Thyroid gland (tissue), 4 donors: ENCODE measurements around the gene LAMA2. TPM values are rescaled to one million over a fixed set of nuclear protein-coding genes. Genes with fewer than 3 reads are reported as not detected.

Experiments
- DNase-seq, 2 donors: peaks; one replicate each; pipeline ENCODE4 v3.0.0-alpha.2; 2019
- H3K27ac ChIP-seq, 3 donors: fragments of 200-600 bp; sonication (generic); 1 replicate in 2 of 3; 2 replicates in 1 of 3; pipeline ENCODE4 v1.5.1; 2016 to 2019; ENCODE audit warnings: mild to moderate bottlenecking in 1 of 3, moderate library complexity in 1 of 3
- H3K27me3 ChIP-seq: fragments of 200-600 bp; sonication (generic); one replicate; pipeline ENCODE4 v1.5.1; 2019
- H3K36me3 ChIP-seq, 2 donors: fragments of 200-600 bp; sonication (generic); one replicate each; pipeline ENCODE4 v1.5.1; 2016 to 2019
- H3K4me1 ChIP-seq, 2 donors: fragments of 200-600 bp; sonication (generic); one replicate each; pipeline ENCODE4 v1.5.1; 2017 to 2019
- H3K4me3 ChIP-seq, 3 donors: fragments of 200-600 bp; sonication (generic); replicated peaks in 1 of 3; 1 replicate in 2 of 3; 2 replicates in 1 of 3; pipeline ENCODE4 v1.5.1; 2016; ENCODE audit warnings: mild to moderate bottlenecking in 1 of 3
- H3K9me3 ChIP-seq: fragments of 200-600 bp; sonication (generic); one replicate; pipeline ENCODE4 v1.5.1; 2017
- POLR2A ChIP-seq, 2 donors: fragments of 450-650 bp; IDR thresholded peaks; one replicate each; pipeline ENCODE4 v1.6.1; 2017; ENCODE audit warnings: antibody characterized with exemption in 2 of 2, mild to moderate bottlenecking in 2 of 2, moderate library complexity in 1 of 2
- WGBS, 2 donors: methylation state at CpG; one replicate each; pipeline ENCODE4 v1.1.5; 2017; 5-methylcytosine and 5-hydroxymethylcytosine counted together
- intact Hi-C: fragments of 100-400 bp; cut with DNase I; formaldehyde crosslinking; loops from one replicate; pipeline ENCODE4 v1.15.1; 2023
- total RNA-seq, 4 donors: library from RNA; depleted of rRNA; stranded (reverse); fragments of >200 nt; gene quantifications; one replicate each; pipeline ENCODE4 v1.2.3, GENCODE V29; 2016
- TF ChIP-seq, protein P1 (sequence below), 6 experiments: fragments of 200-600 bp in 3 of 6; fragments of 450-650 bp in 3 of 6; sonication (generic) in 3 of 6; IDR thresholded peaks; one replicate each; pipeline ENCODE4 v1.5.1; 2016 to 2019; ENCODE audit warnings: antibody characterized with exemption in 6 of 6, mild to moderate bottlenecking in 2 of 6, inconsistent platforms in 1 of 6, moderate library complexity in 1 of 6

LAMA2 gene
- total RNA-seq, 4 donors from 2014 or later, result 41.4 to 117 (median 78.9) TPM

DNA sequence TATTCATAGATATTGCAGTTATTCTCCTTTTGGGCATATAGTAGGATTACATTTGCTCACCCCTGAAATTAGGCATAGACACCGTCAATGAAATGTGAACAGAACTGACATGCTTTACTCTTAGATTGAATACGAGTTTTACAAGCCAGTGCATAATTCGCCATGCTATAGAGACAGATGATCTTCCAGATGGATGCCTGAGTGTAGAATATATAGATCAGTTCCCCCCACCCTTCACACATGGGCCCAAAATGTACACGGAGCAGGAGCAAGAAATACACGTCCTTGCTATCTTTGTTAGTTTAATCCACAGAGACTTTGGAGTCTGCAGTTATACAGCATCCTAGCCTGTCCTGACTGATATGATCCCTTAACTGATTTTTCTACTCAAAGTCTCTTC is 47.4 kb downstream of the LAMA2 start:
- Histone ChIP-seq H3K4me3 (no peak overlapping the region), H3K27ac (no peak overlapping the region), H3K4me1 (no peaks in the 10 kb centered on the region), H3K36me3 (no peaks in the 10 kb centered on the region), H3K27me3 (no peaks in the 10 kb centered on the region), H3K9me3 (no peaks in the 10 kb centered on the region)
- TF ChIP-seq, protein P1, sequence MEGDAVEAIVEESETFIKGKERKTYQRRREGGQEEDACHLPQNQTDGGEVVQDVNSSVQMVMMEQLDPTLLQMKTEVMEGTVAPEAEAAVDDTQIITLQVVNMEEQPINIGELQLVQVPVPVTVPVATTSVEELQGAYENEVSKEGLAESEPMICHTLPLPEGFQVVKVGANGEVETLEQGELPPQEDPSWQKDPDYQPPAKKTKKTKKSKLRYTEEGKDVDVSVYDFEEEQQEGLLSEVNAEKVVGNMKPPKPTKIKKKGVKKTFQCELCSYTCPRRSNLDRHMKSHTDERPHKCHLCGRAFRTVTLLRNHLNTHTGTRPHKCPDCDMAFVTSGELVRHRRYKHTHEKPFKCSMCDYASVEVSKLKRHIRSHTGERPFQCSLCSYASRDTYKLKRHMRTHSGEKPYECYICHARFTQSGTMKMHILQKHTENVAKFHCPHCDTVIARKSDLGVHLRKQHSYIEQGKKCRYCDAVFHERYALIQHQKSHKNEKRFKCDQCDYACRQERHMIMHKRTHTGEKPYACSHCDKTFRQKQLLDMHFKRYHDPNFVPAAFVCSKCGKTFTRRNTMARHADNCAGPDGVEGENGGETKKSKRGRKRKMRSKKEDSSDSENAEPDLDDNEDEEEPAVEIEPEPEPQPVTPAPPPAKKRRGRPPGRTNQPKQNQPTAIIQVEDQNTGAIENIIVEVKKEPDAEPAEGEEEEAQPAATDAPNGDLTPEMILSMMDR (IDR thresholded peaks at IDR 0.05), result no peak
- TF ChIP-seq POLR2A (IDR thresholded peaks at IDR 0.05), result no peak
- intact Hi-C loops, result no loop called here
- 81 to 84% methylated on average over 5 of the region's 5 CpGs for WGBS, 2 donors
- no peak for DNase-seq

GRCh38 chr6:128932061-128932460 is 49.1 kb downstream of the LAMA2 start:
- no peaks in the 10 kb centered on the region for H3K9me3 ChIP-seq
- no peaks in the 10 kb centered on the region for H3K36me3 ChIP-seq
- no peaks in the 10 kb centered on the region for H3K4me1 ChIP-seq
- H3K4me3 ChIP-seq, result no peak overlapping the region
- H3K27ac ChIP-seq, result no peak overlapping the region
- TF ChIP-seq, protein P1 (IDR thresholded peaks at IDR 0.05), result no peak
- TF ChIP-seq POLR2A (IDR thresholded peaks at IDR 0.05), result no peak
- H3K27me3 ChIP-seq, result no peaks in the 10 kb centered on the region
- no peak for DNase-seq
- 86 to 100% methylated on average over 1 of the region's 1 CpG for WGBS, 2 donors
- intact Hi-C loops, result no loop called here

- TF ChIP-seq POLR2A (IDR thresholded peaks at IDR 0.05), result no peak
- TF ChIP-seq, protein P1 (IDR thresholded peaks at IDR 0.05), result no peak
- Histone ChIP-seq H3K4me3 (no peak overlapping the region), H3K36me3 (no peaks in the 10 kb centered on the region), H3K4me1 (no peaks in the 10 kb centered on the region), H3K27ac (no peak overlapping the region), H3K9me3 (no peaks in the 10 kb centered on the region), H3K27me3 (no peaks in the 10 kb centered on the region)
- 70 to 78% methylated on average over 1 of the region's 1 CpG for WGBS, 2 donors
- no peak for DNase-seq
- intact Hi-C loops, result no loop called here
Observed at GRCh38 chr6:128950864-128951263, 67.9 kb downstream of the LAMA2 start.

DNA sequence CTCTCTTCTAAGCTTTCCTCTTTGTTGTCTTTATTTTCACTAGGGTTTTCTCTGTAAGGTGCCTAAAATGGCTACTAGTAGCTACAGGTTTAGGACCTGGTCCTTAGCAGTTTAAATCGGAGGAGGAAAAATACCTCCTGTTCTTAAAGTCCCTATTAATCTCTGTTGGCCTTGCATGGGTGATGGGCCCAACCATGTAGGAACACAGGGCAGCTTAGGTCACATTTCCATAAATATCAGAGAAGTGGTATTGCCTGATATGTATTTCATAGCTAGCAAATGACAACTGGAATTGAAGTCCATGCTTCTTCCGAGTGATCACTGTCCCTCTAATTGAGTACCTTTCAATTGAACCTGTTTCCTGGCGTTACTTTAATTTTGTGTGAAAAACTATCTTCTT is 70.0 kb downstream of the LAMA2 start:
- intact Hi-C loops, result no loop called here
- Histone ChIP-seq H3K27ac (no peak overlapping the region), H3K36me3 (no peaks in the 10 kb centered on the region), H3K27me3 (no peaks in the 10 kb centered on the region), H3K4me1 (no peaks in the 10 kb centered on the region), H3K9me3 (no peaks in the 10 kb centered on the region), H3K4me3 (no peak overlapping the region)
- DNase-seq, result no peak
- TF ChIP-seq, protein P1 (IDR thresholded peaks at IDR 0.05), result no peak
- no peak for TF ChIP-seq POLR2A (IDR thresholded peaks at IDR 0.05)
- WGBS, 2 donors, result 93 to 97% methylated on average over 3 of the region's 3 CpGs

DNA sequence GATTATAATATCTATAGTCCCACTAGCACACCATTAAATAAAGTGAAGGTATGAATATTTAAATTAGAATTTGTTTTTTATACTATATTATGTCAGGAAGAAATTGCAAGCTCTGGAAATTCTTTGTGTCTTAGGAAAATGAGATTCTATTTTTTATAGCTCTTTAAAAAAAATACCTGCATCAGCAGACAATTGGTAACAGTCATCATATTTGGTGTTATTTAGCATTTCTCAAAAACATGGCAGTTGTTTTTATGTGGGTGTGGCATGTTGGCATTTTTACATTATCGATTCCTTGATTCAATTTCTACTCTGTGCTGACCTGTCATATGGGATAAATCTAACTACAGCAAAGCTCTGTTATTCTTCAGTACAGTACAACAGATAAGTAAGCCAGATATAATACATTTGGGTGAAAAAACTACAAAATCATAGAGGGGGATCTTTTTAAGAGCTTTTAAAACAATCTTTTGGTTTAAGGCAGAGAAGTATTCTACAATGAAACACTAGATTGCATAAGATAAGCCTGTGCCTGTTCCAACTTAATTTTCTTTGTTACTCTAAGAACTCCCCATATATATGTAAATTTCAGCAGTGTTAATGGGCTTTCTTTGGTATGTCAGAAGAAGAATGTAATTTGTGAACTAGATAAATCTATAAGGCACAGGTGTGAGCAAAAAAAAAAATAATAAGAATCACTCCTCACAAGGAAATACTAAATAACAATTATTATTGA is 71.5 kb downstream of the LAMA2 start:
- Histone ChIP-seq H3K27me3 (no peaks in the 10 kb centered on the region), H3K27ac (no peak overlapping the region), H3K9me3 (no peaks in the 10 kb centered on the region), H3K36me3 (no peaks in the 10 kb centered on the region), H3K4me1 (no peaks in the 10 kb centered on the region), H3K4me3 (no peak overlapping the region)
- TF ChIP-seq POLR2A (IDR thresholded peaks at IDR 0.05), result no peak
- TF ChIP-seq, protein P1 (IDR thresholded peaks at IDR 0.05), result no peak
- whole genome bisulfite sequencing, 2 donors, result 89 to 91% methylated on average over 1 of the region's 1 CpG
- DNase-seq, result no peak
- intact Hi-C loops, result no loop called here
